Measurements from ENCODE around the gene SH3RF1.

DNA sequence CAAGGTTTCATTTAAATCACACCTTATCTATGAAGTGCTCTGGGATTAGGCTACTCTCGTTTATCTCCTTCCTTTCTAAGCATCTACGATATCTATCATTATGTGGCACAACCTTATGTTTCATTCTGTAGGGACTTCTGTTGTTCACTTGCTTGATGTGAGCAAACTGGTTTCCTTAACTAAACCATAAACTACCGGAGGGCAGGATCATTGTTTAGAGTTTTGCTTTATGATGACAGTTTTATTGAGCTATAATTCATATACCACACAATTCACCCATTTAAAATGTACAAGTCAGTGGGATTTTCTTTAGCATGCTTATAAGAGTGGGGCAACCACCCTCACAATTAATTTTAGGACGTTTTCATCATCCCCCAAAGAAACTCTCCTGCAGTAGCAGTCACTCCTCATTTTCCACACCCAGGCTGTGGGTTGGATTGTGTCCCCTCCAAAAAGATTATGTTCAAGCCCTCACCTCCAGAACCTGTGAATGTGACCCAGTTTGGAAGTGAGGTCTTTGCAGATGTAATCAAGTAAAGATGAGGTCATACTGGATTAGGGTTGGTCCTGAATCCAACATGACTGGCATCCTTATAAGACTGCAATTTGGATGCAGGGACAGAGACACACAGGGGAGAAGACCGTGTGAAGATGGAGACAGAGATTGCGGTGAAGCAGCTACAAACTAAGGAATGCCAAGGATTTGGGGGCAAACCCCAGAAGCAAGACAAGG lies 42.1 kb upstream of the SH3RF1 start:
- TF ChIP-seq CTCF (IDR thresholded peaks at IDR 0.05) (no peak), CBFB (CRISPR knock-in tag; IDR thresholded peaks at IDR 0.05; ENCODE audit: low read depth) (no peak), NR3C1 (CRISPR knock-in tag; conservative IDR thresholded peaks at IDR 0.05; ENCODE audit: low read depth) (no peak), ESRRA (CRISPR knock-in tag; IDR thresholded peaks at IDR 0.05; ENCODE audit: borderline replicate concordance) (no peak), CREB1 (CRISPR knock-in tag; IDR thresholded peaks at IDR 0.05) (no peak), ZNF263 (CRISPR knock-in tag; IDR thresholded peaks at IDR 0.05; ENCODE audit: low read depth) (no peak), IRF2 (CRISPR knock-in tag; IDR thresholded peaks at IDR 0.05; ENCODE audit: borderline replicate concordance, low read depth) (no peak), SOX15 (CRISPR knock-in tag; IDR thresholded peaks at IDR 0.05) (no peak), ZBTB21 (CRISPR knock-in tag; IDR thresholded peaks at IDR 0.05; ENCODE audit: borderline replicate concordance) (no peak), JUN (CRISPR knock-in tag; IDR thresholded peaks at IDR 0.05) (no peak), MYBL2 (CRISPR knock-in tag; IDR thresholded peaks at IDR 0.05) (no peak)
- TF ChIP-seq, protein P1, sequence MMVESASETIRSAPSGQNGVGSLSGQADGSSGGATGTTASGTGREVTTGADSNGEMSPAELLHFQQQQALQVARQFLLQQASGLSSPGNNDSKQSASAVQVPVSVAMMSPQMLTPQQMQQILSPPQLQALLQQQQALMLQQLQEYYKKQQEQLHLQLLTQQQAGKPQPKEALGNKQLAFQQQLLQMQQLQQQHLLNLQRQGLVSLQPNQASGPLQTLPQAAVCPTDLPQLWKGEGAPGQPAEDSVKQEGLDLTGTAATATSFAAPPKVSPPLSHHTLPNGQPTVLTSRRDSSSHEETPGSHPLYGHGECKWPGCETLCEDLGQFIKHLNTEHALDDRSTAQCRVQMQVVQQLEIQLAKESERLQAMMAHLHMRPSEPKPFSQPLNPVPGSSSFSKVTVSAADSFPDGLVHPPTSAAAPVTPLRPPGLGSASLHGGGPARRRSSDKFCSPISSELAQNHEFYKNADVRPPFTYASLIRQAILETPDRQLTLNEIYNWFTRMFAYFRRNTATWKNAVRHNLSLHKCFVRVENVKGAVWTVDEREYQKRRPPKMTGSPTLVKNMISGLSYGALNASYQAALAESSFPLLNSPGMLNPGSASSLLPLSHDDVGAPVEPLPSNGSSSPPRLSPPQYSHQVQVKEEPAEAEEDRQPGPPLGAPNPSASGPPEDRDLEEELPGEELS (CRISPR knock-in tag; IDR thresholded peaks at IDR 0.05): no peak
